HepG2 (cell line): ENCODE measurements around the gene FAM174C. TPM values are rescaled to one million over a fixed set of nuclear protein-coding genes. Genes with fewer than 3 reads are reported as not detected.

Experiments
- AGO1 ChIP-seq: fragments of 200-400 bp; formaldehyde crosslinking; IDR thresholded peaks from 2 replicates; pipeline ENCODE4 v1.6.1; 2017; ENCODE audit warnings: mild to moderate bottlenecking, low read depth, low read length, moderate library complexity; ENCODE audit not compliant: poor library complexity, severe bottlenecking
- AGO2 ChIP-seq: fragments of 200-400 bp; formaldehyde crosslinking; optimal IDR thresholded peaks from 2 replicates; pipeline ENCODE3; 2017; ENCODE audit warnings: mild to moderate bottlenecking, low read depth, low read length, moderate library complexity
- ATF7-NPFF ChIP-seq: sonication (generic); formaldehyde crosslinking; IDR thresholded peaks from 2 replicates; pipeline ENCODE4 v1.8.1; 2023; ENCODE audit warnings: mild to moderate bottlenecking, low read depth, missing genetic modification reagents, moderate library complexity
- EZH2 ChIP-seq: conservative IDR thresholded peaks from 2 replicates; pipeline ENCODE4 v1.6.1; 2012; ENCODE audit warnings: mild to moderate bottlenecking, low read depth, low read length, moderate library complexity
- FUBP1 ChIP-seq: sonication (generic); formaldehyde crosslinking; IDR thresholded peaks from 2 replicates; pipeline ENCODE4 v1.5.1; 2020; ENCODE audit warnings: missing genetic modification reagents, mild to moderate bottlenecking, borderline replicate concordance
- HNF4G ChIP-seq, 2 experiments: sonication (generic) in 1 of 2; formaldehyde crosslinking in 1 of 2; IDR thresholded peaks; 2 replicates each; pipeline versions ENCODE4 v1.4.0 to v1.6.1; 2011 to 2020; ENCODE audit warnings: borderline replicate concordance in 2 of 2, low read depth in 2 of 2, mild to moderate bottlenecking in 2 of 2, low read length in 1 of 2, missing genetic modification reagents in 1 of 2, moderate library complexity in 1 of 2
- HNRNPH1 ChIP-seq: fragments of 200-400 bp; formaldehyde crosslinking; optimal IDR thresholded peaks from 2 replicates; pipeline ENCODE3; 2017; ENCODE audit warnings: mild to moderate bottlenecking, low read depth, low read length
- JUND ChIP-seq: sonication (generic); formaldehyde crosslinking; IDR thresholded peaks from 2 replicates; pipeline ENCODE4 v1.8.0; 2022; ENCODE audit warnings: mild to moderate bottlenecking, missing genetic modification reagents
- KAT2B ChIP-seq: fragments of 150-350 bp; IDR thresholded peaks from 2 replicates; pipeline ENCODE4 v1.6.1; 2014; ENCODE audit warnings: low read depth, low read length, borderline replicate concordance
- MEF2D ChIP-seq: sonication (generic); formaldehyde crosslinking; IDR thresholded peaks from 2 replicates; pipeline ENCODE4 v1.5.1; 2020; ENCODE audit warnings: mild to moderate bottlenecking, missing genetic modification reagents
- MTERF4 ChIP-seq: sonication (generic); formaldehyde crosslinking; IDR thresholded peaks from 2 replicates; pipeline ENCODE4 v1.8.0; 2023; ENCODE audit warnings: mild to moderate bottlenecking, missing genetic modification reagents
- POLR2AphosphoS2 ChIP-seq: IDR thresholded peaks from 2 replicates; pipeline ENCODE4 v1.6.1; 2011; ENCODE audit warnings: low read depth, low read length, improper control_type of control experiment
- POLR2AphosphoS5 ChIP-seq: IDR thresholded peaks from 2 replicates; pipeline ENCODE4 v1.6.1; 2012; ENCODE audit warnings: low read depth, low read length
- SKIL ChIP-seq: sonication (generic); formaldehyde crosslinking; IDR thresholded peaks from 2 replicates; pipeline ENCODE4 v1.8.0; 2022; ENCODE audit warnings: missing genetic modification reagents, mild to moderate bottlenecking, moderate library complexity, borderline replicate concordance
- SMARCE1 ChIP-seq: fragments of 450-650 bp; IDR thresholded peaks from 2 replicates; pipeline ENCODE4 v1.6.1; 2017; ENCODE audit warnings: borderline replicate concordance
- SRY ChIP-seq: sonication (generic); formaldehyde crosslinking; IDR thresholded peaks from 2 replicates; pipeline ENCODE4 v1.8.0; 2022; ENCODE audit warnings: mild to moderate bottlenecking, missing genetic modification reagents
- TARDBP ChIP-seq: sonication (generic); formaldehyde crosslinking; IDR thresholded peaks from 2 replicates; pipeline ENCODE4 v1.8.0; 2022; ENCODE audit warnings: mild to moderate bottlenecking, missing genetic modification reagents
- TFDP1 ChIP-seq: IDR thresholded peaks from 2 replicates; pipeline ENCODE4 v1.6.1; 2016; ENCODE audit warnings: missing compliant biosample characterization, missing genetic modification reagents, borderline replicate concordance
- ZBTB7A ChIP-seq: sonication (generic); formaldehyde crosslinking; IDR thresholded peaks from 2 replicates; pipeline ENCODE4 v1.8.0; 2022; ENCODE audit warnings: mild to moderate bottlenecking, missing genetic modification reagents
- ZC3H4 ChIP-seq: sonication (generic); formaldehyde crosslinking; IDR thresholded peaks from 2 replicates; pipeline ENCODE4 v1.4.0; 2020; ENCODE audit warnings: missing genetic modification reagents, borderline replicate concordance
- ZFP36L1 ChIP-seq: sonication (generic); formaldehyde crosslinking; IDR thresholded peaks from 2 replicates; pipeline ENCODE4 v1.8.0; 2022; ENCODE audit warnings: mild to moderate bottlenecking, missing genetic modification reagents, moderate library complexity
- ZKSCAN5 ChIP-seq: sonication (generic); formaldehyde crosslinking; IDR thresholded peaks from 2 replicates; pipeline ENCODE4 v1.5.1; 2020; ENCODE audit warnings: mild to moderate bottlenecking, missing genetic modification reagents
- ZNF224 ChIP-seq: sonication (generic); formaldehyde crosslinking; IDR thresholded peaks from 2 replicates; pipeline ENCODE4 v1.5.0; 2020; ENCODE audit warnings: mild to moderate bottlenecking, missing genetic modification reagents
- ZNF251 ChIP-seq: sonication (generic); formaldehyde crosslinking; IDR thresholded peaks from 2 replicates; pipeline ENCODE4 v1.9.0; 2021; ENCODE audit warnings: mild to moderate bottlenecking, missing genetic modification reagents
- ZNF615 ChIP-seq: sonication (generic); formaldehyde crosslinking; IDR thresholded peaks from 2 replicates; pipeline ENCODE4 v1.5.0; 2020; ENCODE audit warnings: mild to moderate bottlenecking, missing genetic modification reagents, borderline replicate concordance
- ZNF720 ChIP-seq: sonication (generic); formaldehyde crosslinking; IDR thresholded peaks from 2 replicates; pipeline ENCODE4 v1.4.0; 2020; ENCODE audit warnings: missing genetic modification reagents
- ZNF780A ChIP-seq: sonication (generic); formaldehyde crosslinking; IDR thresholded peaks from 2 replicates; pipeline ENCODE4 v1.8.0; 2022; ENCODE audit warnings: mild to moderate bottlenecking, missing genetic modification reagents, moderate library complexity
- polyA plus RNA-seq, 8 experiments: library from polyadenylated mRNA; depleted of rRNA in 3 of 8; stranded (reverse) in 7 of 8; unstranded in 1 of 8; fragments of >200 nt; fragmentation: Illumina TruSeq in 4 of 8; extraction: Trizol in 4 of 8; gene quantifications; 2 replicates each; pipeline versions ENCODE4 v1.2.1 to v1.2.3, GENCODE V29; 2011 to 2016; ENCODE audit warnings: low read depth in 4 of 8, missing spikeins in 1 of 8, mixed read lengths in 1 of 8; ENCODE audit not compliant: insufficient read depth in 1 of 8
- total RNA-seq, 5 experiments: library from RNA; depleted of rRNA; stranded (reverse); fragments of >200 nt; fragmentation: Illumina TruSeq; extraction: Trizol; gene quantifications; 2 replicates each; pipeline ENCODE4 v1.2.3, GENCODE V29; 2016; ENCODE audit warnings: low read depth in 1 of 5

Gene FAM174C
- total and polyA plus RNA-seq, 2 of the 13 experiments (the other 11 are each of a cell fraction or from before 2014, with no cell fraction given) = 19.5 to 31.3 TPM

GRCh38 chr19:1258163-1258492, 17.2 kb upstream of the FAM174C start (continued):
- no peak for TF ChIP-seq TARDBP (CRISPR knock-in tag)
- TF ChIP-seq EZH2 = no peak
- no peak for TF ChIP-seq ZNF780A
- no peak for TF ChIP-seq SMARCE1
- TF ChIP-seq AGO2 = peak; percentile 64
- no peak for TF ChIP-seq JUND (CRISPR knock-in tag)
- no peak for TF ChIP-seq HNF4G (IDR thresholded peaks at IDR 0.05; ENCODE audit: borderline replicate concordance, low read depth, low read length)
- no peak for TF ChIP-seq HNF4G (CRISPR knock-in tag; IDR thresholded peaks at IDR 0.05; ENCODE audit: borderline replicate concordance, low read depth)
- no peak for TF ChIP-seq TFDP1 (CRISPR knock-in tag)
- TF ChIP-seq SRY (CRISPR knock-in tag) = no peak
- no peak for TF ChIP-seq KAT2B
- TF ChIP-seq FUBP1 (CRISPR knock-in tag) = no peak
- no peak for TF ChIP-seq ZNF615 (CRISPR knock-in tag)
- TF ChIP-seq POLR2AphosphoS2 = peak; percentile 34; the same call in 1 of the 2 replicates
- no peak for TF ChIP-seq ZKSCAN5 (CRISPR knock-in tag)
- no peak for TF ChIP-seq ATF7-NPFF
- peak; percentile 44 for TF ChIP-seq POLR2AphosphoS5
- no peak for TF ChIP-seq ZNF251 (CRISPR knock-in tag)
- TF ChIP-seq ZC3H4 (CRISPR knock-in tag) = no peak
- no peak for TF ChIP-seq ZFP36L1 (CRISPR knock-in tag)
- no peak for TF ChIP-seq ZBTB7A (CRISPR knock-in tag)
- TF ChIP-seq SKIL = no peak
- no peak for TF ChIP-seq MEF2D (CRISPR knock-in tag)
- TF ChIP-seq ZNF224 (CRISPR knock-in tag) = no peak
- TF ChIP-seq MTERF4 (CRISPR knock-in tag) = no peak
- no peak for TF ChIP-seq HNRNPH1
- no peak for TF ChIP-seq AGO1
- no peak for TF ChIP-seq ZNF720
